ENCODE measurements around the gene ARHGAP6.

ARHGAP6 gene

GRCh38 chrX:11309220-11309619, 356.5 kb downstream of the ARHGAP6 start:
- DNase-seq (ENCODE audit: low spot score), result no peak

- DNase-seq (ENCODE audit: low spot score), result no peak
These were observed 360.1 kb downstream of the ARHGAP6 start for GRCh38 chrX:11305641-11306040.

- no peak for DNase-seq (ENCODE audit: low spot score)
These were observed 360.9 kb downstream of the ARHGAP6 start for GRCh38 chrX:11304829-11305228.

GRCh38 chrX:11298600-11298999, 367.1 kb downstream of the ARHGAP6 start:
- no peak for DNase-seq (ENCODE audit: low spot score)

- no peak for DNase-seq (ENCODE audit: low spot score)
These were observed 369.7 kb downstream of the ARHGAP6 start for GRCh38 chrX:11296051-11296450.

GRCh38 chrX:11293113-11293512, 372.6 kb downstream of the ARHGAP6 start, which contains the start of gene AMELX:
Gene AMELX, plus strand, starts transcription at chrX:11293413. Its CDS starts 1,376 bp downstream, at chrX:11294789.
- no peak for DNase-seq (ENCODE audit: low spot score)

GRCh38 chrX:11290416-11291102, 375.2 kb downstream of the ARHGAP6 start:
- no peak for DNase-seq (ENCODE audit: low spot score)

GRCh38 chrX:11287505-11287904, 378.2 kb downstream of the ARHGAP6 start:
- no peak for DNase-seq (ENCODE audit: low spot score)

- DNase-seq (ENCODE audit: low spot score), result no peak
These were observed 380.1 kb downstream of the ARHGAP6 start for GRCh38 chrX:11285651-11286050.

GRCh38 chrX:11282043-11282442, 383.7 kb downstream of the ARHGAP6 start:
- no peak for DNase-seq (ENCODE audit: low spot score)

GRCh38 chrX:11273544-11273943, 392.2 kb downstream of the ARHGAP6 start:
- DNase-seq (ENCODE audit: low spot score), result no peak

GRCh38 chrX:11272863-11273262, 392.9 kb downstream of the ARHGAP6 start:
- no peak for DNase-seq (ENCODE audit: low spot score)

GRCh38 chrX:11272290-11272689, 393.4 kb downstream of the ARHGAP6 start:
- DNase-seq (ENCODE audit: low spot score), result no peak

- DNase-seq (ENCODE audit: low spot score), result no peak
These were observed 395.7 kb downstream of the ARHGAP6 start for GRCh38 chrX:11269996-11270395.

- DNase-seq (ENCODE audit: low spot score), result no peak
These were observed 396.7 kb downstream of the ARHGAP6 start for GRCh38 chrX:11269006-11269405.

GRCh38 chrX:11267425-11267824, 398.3 kb downstream of the ARHGAP6 start:
- DNase-seq (ENCODE audit: low spot score), result no peak

GRCh38 chrX:11266573-11267003, 399.1 kb downstream of the ARHGAP6 start:
- DNase-seq (ENCODE audit: low spot score), result no peak

- DNase-seq (ENCODE audit: low spot score), result no peak
These were observed 400.4 kb downstream of the ARHGAP6 start for GRCh38 chrX:11265352-11265751.

GRCh38 chrX:11264925-11265324, 400.8 kb downstream of the ARHGAP6 start:
- no peak for DNase-seq (ENCODE audit: low spot score)

GRCh38 chrX:11261260-11261659, 404.5 kb downstream of the ARHGAP6 start:
- no peak for DNase-seq (ENCODE audit: low spot score)

GRCh38 chrX:11259437-11259836, 406.3 kb downstream of the ARHGAP6 start:
- no peak for DNase-seq (ENCODE audit: low spot score)

- no peak for DNase-seq (ENCODE audit: low spot score)
These were observed 408.0 kb downstream of the ARHGAP6 start for GRCh38 chrX:11257711-11258110.

- no peak for DNase-seq (ENCODE audit: low spot score)
These were observed 408.4 kb downstream of the ARHGAP6 start for GRCh38 chrX:11257290-11257689.

- no peak for DNase-seq (ENCODE audit: low spot score)
These were observed 411.2 kb downstream of the ARHGAP6 start for GRCh38 chrX:11254417-11255109.

Data from NAMALWA (cell line).